Activated T-cell treated with anti-CD3 and anti-CD28 coated beads for 48 hours (primary cell): ENCODE data around the gene CTXN3.

Experiments
- DNase-seq: peaks from one replicate; pipeline ENCODE4 v3.0.0-alpha.2; 2020; ENCODE audit warnings: low read depth

Gene CTXN3

DNA sequence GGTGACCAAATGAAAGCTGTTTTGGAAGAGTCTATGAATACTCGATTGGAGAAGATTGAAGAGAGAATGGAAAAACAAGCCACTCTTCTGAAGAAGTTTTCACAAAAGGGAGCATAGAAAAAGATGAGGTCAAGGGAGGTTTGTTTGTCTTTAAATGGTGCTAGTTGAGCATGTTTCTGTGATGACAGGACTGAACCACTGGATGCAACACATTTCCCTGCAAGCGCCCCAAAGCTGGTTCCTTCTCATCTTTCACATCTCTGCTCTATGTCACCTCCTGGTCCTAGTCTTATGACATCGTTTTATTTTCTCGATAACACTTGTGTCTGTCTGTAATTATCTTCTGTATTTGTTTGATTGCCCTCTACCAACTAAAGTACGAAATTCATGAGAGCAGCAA, 50.5 kb downstream of the CTXN3 start:
- DNase-seq: no peak

DNA sequence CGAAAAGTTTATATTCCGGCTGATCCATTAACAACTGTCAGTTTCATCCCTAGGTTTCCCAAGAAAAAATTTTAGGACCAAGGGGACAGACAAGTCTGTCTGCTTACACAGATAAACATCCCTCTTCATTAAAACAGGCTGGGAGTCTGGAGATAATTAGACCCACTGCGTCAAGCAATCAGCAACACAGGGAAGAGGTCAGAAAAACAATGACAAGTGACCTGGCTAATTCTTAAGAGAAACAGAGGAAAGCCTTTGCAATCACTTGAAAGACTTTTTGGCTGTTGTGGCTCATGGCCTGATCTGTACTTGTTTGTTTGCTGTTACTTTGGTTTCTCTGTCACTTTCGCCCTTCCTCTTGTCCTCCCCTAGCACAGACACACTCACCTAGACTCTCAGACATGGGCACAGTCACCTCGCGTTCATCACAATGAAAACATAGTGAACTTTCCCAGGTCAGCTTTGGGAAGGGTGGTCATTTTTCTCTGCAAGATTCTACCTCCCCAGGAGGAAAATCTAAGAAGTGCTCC, 51.4 kb downstream of the CTXN3 start:
- no peak for DNase-seq

DNA sequence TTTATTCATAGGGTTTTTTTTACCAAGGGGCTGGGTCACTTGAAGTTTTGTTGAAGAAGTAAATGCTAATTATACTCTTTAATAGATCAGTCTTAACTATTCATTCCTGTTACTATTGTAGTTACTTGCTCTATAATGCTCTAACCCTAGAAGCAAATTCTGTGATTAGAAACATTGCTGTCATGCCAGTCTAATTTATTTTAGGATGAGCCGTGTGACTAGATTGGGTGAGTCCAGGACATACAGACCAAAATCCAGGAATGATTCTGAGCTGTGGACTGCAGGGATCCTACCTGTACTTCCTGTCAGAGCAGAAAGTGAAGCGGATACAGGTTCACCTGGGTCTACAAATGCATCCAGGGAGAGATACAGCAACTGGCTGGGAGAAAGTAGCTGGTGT, 53.6 kb downstream of the CTXN3 start:
- no peak for DNase-seq

DNA sequence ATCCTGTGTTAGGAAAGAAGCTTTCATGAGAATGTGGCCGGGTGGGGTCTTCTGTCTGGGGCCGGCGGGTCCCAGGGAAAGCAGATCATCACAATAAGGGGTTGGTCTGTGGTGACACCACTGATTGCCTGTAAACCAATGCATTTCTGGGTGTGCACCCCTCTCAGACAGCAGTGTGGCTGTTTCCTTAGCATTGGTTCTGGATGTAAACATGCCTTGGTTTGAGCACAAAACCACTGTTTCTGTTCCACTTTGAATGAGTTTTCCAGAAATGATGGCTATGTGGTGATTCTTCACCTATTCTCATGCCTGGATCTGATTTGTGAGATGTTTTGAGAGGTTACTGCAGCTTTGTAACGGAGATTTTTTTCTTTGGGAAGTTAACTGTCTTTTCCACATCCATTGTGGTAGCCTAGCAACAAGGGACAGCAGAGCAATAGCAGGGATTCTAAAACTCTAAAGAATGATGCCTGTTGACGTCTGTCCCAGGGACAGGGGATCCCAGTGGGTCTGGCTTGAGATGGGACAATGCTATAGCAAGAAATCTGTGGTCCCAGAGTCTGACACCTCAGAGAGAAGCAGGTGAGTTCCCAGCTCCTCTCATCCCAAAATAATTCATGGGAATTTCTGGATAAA, 54.2 kb downstream of the CTXN3 start, which contains the start of gene CCDC192:
Gene CCDC192, plus strand, starts transcription at position 466 of the 636 bp plus-strand sequence. Its CDS starts 55 bp downstream, at position 521.
- DNase-seq: no peak

DNA sequence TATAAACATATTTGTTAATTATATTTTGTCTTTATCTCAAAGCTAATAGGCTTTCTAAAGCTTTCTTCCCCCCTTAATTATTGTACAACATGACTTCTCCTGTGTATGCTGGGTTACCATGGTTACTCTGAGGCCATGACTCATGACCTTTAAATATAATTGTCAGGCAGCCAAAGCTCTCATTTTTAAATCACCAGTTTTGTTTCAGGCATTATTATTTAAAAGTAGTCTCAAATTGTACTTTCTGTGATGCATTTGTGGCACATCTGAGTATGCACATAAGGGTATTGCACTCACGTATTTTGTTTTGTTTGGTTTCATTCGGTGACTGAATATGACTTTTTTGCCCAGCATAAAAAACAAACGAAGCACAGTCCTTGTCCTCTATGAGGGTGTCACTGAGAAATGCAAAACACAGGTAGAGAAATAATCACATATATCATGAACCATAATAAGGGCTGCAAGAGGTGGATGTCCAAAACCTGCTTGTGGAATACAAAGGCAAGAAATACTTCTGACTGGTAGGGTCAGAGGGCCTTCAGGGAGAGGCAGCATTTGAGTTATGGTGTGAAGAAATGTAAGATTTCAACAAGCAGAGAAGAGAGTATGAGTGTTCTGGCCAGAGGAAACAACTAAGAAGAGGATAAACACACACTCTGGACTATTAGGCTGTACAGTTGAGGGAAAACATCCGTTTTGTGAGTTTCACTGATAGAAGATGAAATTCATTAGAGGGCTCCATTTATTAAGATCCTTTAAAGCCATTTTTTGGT, 56.4 kb downstream of the CTXN3 start:
- no peak for DNase-seq

DNA sequence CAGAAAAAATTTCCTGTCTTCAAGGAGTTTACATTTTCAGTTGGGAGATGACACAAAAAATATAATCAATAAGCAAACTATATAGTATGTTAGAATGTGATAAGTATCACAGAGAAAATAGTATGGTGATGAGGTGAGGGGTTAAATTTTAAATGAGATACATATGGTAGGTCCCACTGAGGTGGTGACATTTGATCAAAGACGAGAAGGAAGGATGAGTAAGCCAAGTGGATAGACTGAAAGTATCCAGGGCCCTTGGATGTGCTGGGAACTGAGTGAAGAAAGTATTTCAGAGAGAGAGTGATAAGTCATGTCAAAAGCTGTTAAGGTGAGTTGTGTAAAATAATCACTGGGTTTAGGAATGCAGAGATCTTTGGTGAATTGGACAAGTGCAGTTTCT, 57.8 kb downstream of the CTXN3 start:
- DNase-seq: no peak

DNA sequence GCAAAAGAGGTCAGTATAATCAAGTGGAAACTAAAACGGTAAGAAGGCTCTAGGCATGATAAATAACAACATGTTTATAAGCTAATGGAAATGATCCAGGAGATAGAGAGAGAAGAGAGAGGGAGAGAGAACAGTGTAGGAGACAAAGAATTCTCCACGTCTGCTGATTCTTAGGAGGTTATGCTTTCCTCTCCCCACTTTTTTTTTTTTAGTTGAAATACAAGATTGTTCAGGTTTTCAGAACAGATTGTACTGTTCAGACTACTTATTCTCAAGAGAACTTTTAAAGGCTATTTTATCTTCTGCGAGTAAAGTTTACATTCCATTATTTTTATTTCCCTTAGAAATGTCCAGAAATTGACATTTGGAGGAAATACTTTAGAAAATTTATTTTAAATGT, 58.3 kb downstream of the CTXN3 start:
- no peak for DNase-seq
